GM15510 (cell line): Measurements from ENCODE around the gene MVB12A.

Experiments
- POLR2A ChIP-seq: IDR thresholded peaks from 3 replicates; pipeline ENCODE4 v1.6.1; 2011; ENCODE audit warnings: borderline replicate concordance; ENCODE audit not compliant: insufficient read length; ENCODE audit errors: extremely low read depth

The MVB12A gene

DNA sequence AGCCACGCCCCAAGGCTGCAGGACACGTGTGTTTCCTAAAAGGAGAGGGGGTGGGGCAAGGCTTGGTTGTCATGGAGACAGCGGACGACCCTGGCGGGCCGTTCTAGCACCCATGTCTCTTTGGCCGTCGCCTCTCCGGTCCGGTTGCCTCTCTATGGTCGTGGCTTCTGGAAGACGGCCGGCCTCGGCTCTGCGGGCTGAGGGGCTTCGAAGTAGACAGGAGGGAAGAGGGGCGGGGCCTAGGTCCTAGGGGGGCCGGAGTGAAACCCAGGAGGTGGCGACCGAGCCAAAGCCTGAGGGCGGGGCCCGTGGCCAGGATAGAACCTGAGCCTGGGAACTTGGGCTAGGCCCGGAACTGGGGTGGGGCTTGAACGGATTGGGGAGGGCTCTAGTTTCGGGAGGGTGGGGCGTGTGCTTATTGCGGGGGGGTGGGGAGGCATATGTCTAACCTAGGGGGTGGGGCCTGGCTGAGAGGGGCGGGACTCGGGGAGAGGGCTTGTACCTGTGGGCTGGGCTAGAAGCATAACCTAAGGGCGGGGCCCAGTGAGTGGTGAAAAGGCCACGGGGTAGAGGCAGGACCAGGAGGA, 49.7 kb downstream of the MVB12A start:
- no peak for TF ChIP-seq POLR2A

DNA sequence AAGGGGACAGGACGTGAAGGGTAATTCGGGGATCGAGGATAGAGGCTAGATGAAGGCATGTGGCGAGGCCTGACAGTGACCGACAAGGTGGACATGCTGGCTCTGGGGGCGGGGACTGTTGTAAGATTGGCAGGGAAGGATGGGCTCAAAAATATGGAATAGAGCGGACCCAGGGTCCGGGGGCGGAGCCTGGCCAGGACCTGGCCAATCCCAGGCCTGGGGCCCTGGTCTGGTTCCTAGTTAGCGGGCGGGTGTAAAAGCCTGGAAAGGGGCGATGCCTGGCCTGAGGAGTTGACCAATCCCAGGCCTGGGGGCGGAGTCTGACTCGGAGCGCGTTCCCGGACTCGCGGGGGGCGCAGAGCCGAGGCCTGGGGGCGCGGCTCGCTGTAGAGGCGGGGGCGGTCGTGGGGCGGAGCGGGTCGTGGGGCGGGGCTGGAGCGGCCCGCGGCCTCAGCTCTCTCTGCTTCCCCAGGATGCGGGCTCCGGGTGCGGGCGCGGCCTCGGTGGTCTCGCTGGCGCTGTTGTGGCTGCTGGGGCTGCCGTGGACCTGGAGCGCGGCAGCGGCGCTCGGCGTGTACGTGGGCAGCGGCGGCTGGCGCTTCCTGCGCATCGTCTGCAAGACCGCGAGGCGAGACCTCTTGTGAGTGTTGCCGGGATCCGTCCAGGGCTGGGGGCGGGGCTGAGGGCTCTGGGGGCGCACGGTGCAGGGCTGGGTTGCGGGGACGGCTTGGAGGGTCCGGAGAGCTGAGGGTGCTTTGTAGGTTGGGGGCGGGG, 50.4 kb downstream of the MVB12A start, which contains the start of gene SLC27A1:
Gene SLC27A1, plus strand, starts transcription at position 457 of the 774 bp plus-strand sequence. Its CDS starts 17 bp downstream, at position 474.
- peak; percentile 35 for TF ChIP-seq POLR2A

DNA sequence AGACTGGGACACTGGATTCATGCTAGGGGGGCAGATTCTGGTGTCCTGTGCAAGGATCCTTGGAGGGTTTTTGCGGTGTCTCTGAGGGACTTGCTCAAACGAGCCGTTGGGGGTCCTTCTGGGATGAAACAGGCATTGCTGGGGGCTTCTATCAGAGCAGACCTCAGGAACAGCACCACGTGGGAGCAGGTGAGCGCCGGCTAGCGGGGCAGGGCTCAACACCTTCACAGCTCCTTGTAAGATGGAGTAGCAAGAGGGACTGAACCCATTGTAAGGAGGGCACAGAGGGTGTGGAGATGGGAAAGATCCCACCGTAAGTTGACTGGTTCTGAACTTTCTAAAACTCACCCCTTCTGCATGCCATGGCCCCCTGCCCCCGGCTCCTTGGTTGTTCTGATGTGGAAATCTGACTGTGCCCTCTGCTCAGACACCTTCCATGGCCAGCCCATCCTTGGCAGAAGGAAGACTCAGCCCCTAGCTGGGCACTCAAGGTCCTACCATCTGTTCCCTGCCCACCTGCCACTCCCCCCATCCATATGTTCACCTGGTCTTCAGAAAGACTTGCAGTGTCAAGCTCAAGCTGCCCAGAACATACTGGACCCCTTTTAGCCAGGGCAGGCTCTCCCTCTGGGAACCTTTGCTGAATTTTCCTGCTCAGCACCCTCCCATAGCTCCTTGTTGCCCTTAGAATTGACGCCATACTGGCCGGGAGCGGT, 51.7 kb downstream of the MVB12A start:
- TF ChIP-seq POLR2A: no peak

DNA sequence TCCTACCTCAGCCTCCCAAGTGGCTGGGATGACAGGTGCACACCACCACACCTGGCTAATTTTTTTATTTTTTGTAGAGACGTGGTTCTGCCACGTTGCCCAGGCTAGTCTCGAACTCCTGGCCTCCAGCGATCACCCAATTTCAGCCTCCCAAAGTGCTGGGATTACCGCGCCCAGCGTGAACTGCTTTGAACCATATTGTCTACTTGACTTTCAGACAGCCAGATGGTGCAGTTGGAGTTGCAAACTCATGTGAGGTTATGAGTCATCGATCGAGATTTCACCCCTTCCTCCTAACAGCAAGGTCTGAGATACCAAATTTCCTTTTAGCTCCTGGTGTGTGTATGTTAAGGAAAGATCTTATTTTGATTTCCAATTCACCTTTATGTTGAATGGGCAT, 53.2 kb downstream of the MVB12A start:
- TF ChIP-seq POLR2A: no peak
